GM10266 (cell line): ENCODE results near the gene AIF1.

Experiments used
- DNase-seq: peaks from one replicate; pipeline ENCODE4 v3.0.0; 2012; ENCODE audit errors: extremely low spot score
- TF ChIP-seq, protein P1 (sequence below): IDR thresholded peaks from 2 replicates; pipeline ENCODE4 v1.5.1; 2012; ENCODE audit warnings: mild to moderate bottlenecking, low read depth; ENCODE audit not compliant: control insufficient read depth, insufficient read depth; ENCODE audit errors: missing control alignments

The AIF1 gene

GRCh38 chr6:31654574-31655348 is 39.7 kb downstream of the AIF1 start:
- TF ChIP-seq, protein P1, sequence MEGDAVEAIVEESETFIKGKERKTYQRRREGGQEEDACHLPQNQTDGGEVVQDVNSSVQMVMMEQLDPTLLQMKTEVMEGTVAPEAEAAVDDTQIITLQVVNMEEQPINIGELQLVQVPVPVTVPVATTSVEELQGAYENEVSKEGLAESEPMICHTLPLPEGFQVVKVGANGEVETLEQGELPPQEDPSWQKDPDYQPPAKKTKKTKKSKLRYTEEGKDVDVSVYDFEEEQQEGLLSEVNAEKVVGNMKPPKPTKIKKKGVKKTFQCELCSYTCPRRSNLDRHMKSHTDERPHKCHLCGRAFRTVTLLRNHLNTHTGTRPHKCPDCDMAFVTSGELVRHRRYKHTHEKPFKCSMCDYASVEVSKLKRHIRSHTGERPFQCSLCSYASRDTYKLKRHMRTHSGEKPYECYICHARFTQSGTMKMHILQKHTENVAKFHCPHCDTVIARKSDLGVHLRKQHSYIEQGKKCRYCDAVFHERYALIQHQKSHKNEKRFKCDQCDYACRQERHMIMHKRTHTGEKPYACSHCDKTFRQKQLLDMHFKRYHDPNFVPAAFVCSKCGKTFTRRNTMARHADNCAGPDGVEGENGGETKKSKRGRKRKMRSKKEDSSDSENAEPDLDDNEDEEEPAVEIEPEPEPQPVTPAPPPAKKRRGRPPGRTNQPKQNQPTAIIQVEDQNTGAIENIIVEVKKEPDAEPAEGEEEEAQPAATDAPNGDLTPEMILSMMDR: no peak
- DNase-seq: no peak

DNA sequence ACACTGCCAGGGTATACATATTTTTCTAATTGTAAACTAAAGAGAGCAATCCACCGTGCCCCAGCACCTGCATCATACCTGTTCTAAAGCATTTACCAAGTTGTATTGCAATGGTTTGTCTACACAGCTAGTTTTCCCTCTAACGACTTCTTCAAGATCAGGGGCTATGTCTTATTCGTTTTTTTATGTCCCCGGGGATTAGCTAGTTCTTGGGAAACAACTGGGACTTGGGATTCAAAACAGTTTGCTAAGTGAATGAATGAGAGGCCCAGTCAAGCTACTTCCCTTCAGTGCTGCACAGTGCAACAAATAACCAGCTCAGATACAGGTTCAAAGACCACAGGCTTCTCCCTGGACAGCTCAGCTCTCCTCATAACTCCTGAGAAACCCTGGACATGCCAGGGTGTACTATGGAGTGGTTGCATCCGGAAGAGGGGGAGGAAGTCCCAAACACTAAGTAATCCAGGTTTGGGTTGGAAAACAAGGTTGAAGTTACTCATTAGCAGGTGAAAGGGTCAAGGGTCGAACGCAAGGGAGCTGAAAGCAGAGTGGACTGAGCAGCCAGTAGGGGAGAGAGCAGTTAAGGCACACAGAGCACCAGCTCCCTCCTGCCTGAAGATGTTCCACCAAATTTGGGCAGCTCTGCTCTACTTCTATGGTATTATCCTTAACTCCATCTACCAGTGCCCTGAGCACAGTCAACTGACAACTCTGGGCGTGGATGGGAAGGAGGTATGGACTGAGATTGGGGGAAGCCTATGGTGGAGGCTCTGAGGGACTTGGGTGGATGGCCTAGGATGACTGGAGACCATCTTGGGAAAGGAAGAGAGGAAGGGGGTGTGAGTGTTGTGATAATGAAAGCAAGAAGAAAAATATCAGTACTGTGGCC is 40.6 kb downstream of the AIF1 start, which contains the start of gene APOM:
Gene APOM (plus strand): TSS at position 546 of the 889 bp plus-strand sequence. CDS start 73 bp downstream, at position 619.
- DNase-seq: no peak
- TF ChIP-seq, protein P1: no peak

DNA sequence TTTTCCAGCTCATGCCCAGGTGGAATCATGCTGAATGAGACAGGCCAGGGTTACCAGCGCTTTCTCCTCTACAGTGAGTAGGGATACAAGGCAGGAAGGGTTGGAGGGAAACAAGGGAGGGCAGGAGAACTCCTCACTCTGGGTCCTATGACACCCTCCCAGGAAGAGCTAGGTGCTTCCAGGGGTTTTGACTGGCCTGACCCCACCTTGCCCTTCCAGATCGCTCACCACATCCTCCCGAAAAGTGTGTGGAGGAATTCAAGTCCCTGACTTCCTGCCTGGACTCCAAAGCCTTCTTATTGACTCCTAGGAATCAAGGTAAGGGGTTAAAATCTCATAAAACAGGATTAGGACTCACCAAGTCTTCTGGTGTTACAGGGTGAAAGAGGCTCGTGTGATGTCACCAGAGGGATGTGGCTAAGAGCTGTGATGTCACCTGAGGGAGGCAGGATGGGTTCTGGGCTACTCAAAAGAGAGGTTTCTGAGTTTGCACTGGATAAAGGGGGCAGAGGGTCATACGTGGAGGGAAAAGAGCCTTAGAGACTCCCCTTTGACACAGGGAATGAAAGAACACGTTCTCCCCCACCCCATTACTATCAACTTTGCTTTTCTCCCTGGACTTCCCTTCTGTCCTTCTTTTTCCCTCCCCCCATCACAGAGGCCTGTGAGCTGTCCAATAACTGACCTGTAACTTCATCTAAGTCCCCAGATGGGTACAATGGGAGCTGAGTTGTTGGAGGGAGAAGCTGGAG is 42.5 kb downstream of the AIF1 start:
- no peak for DNase-seq
- TF ChIP-seq, protein P1: no peak

DNA sequence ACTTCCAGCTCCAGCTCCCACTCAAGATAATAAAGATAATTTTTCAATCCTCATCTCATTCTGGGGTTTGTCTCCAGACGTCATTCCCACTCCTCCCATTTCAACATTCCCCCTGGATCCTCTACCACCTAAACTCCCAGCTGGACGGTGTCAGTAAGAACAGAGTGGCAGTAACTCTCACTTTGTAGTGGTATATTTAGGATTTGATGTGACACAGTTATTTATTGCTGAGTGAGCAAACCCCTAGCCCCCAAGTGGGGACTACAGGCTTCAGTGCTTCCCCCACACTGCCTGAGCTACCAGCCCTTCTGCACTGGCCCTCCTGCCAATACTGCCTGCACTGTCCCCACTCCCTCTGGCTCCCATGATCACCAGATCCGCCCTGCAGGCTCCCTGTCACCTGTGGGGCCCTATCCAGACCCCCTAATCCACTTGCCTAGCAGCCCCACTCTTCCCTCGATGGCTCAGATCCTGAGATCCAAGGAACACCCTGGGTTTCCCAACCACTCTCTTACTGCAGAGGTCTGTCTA is 43.2 kb downstream of the AIF1 start:
- TF ChIP-seq, protein P1: no peak

GRCh38 chr6:31658983-31659648 is 44.1 kb downstream of the AIF1 start:
- TF ChIP-seq, protein P1: no peak
- no peak for DNase-seq

More for the DNA sequence above, 43.2 kb downstream of the AIF1 start:
- DNase-seq: no peak

DNA sequence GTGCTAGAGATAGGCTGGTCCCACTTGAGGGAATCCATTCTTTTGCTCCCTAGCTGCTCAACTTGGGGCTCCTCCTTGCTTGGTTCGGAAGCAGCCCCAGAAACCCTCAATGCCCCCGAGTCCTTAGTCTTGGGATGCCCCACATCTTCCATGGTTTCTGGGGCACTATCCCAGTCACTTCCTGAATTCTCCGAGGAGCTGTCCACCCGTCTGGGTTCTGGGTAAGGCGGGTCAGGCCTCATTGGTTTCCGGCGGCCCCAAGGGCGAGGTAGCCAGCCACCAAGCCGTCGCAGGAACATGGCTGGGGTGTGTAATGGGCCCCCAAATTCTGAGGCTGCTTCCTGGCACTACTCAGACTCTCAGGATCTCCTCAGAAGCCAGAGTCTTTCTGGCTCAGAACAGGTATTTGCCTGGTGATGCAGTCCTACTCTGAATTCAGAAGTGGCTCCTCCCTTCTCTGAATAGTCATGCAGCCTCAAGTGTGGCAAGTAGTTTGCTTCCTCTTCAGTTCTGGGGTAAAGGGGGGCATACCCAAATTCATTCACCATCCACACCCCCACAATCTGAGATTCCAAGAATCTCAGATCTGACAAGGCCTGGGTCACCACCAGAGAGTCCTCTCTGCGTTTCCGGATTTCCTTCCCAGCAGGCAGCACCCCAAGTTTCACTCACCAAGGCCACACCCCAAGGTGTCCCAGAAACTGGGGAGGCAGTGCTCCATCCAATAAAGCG is 44.8 kb downstream of the AIF1 start:
- DNase-seq: no peak
- TF ChIP-seq, protein P1: no peak
